HEK293 (cell line): ENCODE results near the gene ZCCHC3.
A peak's percentile ranks its signal among the peaks of the same experiment; 100 is the strongest.

Experiments used
- CTCF ChIA-PET: fragments of 350-600 bp; formaldehyde crosslinking; extraction: SDS; loops from one replicate; lab custom pipeline; 2021; ENCODE audit warnings: antibody characterized with exemption; lab: Yijun Ruan, JAX
- POLR2A ChIA-PET: fragments of 300-600 bp; formaldehyde crosslinking; extraction: SDS; loops from one replicate; lab custom pipeline; 2020; ENCODE audit warnings: antibody characterized with exemption, inconsistent platforms; lab: Yijun Ruan, JAX
- H3K27ac ChIP-seq: fragments of 200-500 bp; sonication (Bioruptor generic); 2 replicates; pipeline ENCODE4 v1.5.1; 2014; ENCODE audit warnings: low read depth, low read length, control low read depth, inconsistent platforms; ENCODE audit errors: extremely low read depth
- H3K36me3 ChIP-seq, 2 experiments: fragments of 200-500 bp in 1 of 2; sonication (Bioruptor generic) in 1 of 2; 1 replicate in 1 of 2; 2 replicates in 1 of 2; pipeline ENCODE4 v1.5.1; 2014 to 2017; ENCODE audit warnings: inconsistent platforms in 2 of 2, low read length in 2 of 2; ENCODE audit not compliant: control insufficient read depth in 2 of 2, insufficient read depth in 1 of 2
- H3K4me1 ChIP-seq: fragments of 200-500 bp; sonication (Bioruptor generic); 2 replicates; pipeline ENCODE4 v1.5.1; 2014; ENCODE audit warnings: mild to moderate bottlenecking, low read length, inconsistent platforms; ENCODE audit not compliant: control insufficient read depth, insufficient read depth
- H3K4me3 ChIP-seq: 2 replicates; pipeline ENCODE4 v1.5.1; 2011; ENCODE audit warnings: low read depth, mild to moderate bottlenecking, control low read depth, low read length, moderate library complexity
- H3K9me3 ChIP-seq: fragments of 200-500 bp; sonication (Bioruptor generic); 2 replicates; pipeline ENCODE4 v1.5.1; 2014; ENCODE audit warnings: low read depth, low read length, inconsistent platforms; ENCODE audit not compliant: control insufficient read depth, insufficient read depth
- KLF10 ChIP-seq: fragments of 450-650 bp; IDR thresholded peaks from 2 replicates; pipeline ENCODE4 v1.5.1; 2018; ENCODE audit warnings: missing biosample characterization, mild to moderate bottlenecking, missing genetic modification characterization
- KLF17 ChIP-seq: fragments of 450-650 bp; formaldehyde crosslinking; IDR thresholded peaks from 2 replicates; pipeline ENCODE4 v1.5.1; 2016; ENCODE audit warnings: missing biosample characterization, missing genetic modification characterization
- OVOL3 ChIP-seq: fragments of 450-650 bp; formaldehyde crosslinking; IDR thresholded peaks from 2 replicates; pipeline ENCODE4 v1.5.1; 2016; ENCODE audit warnings: missing biosample characterization, missing genetic modification characterization
- PBX3 ChIP-seq: sonication (generic); formaldehyde crosslinking; IDR thresholded peaks from 2 replicates; pipeline ENCODE4 v1.8.1; 2022; ENCODE audit warnings: mild to moderate bottlenecking, moderate library complexity, missing genetic modification reagents
- PRDM4 ChIP-seq: fragments of 450-650 bp; formaldehyde crosslinking; IDR thresholded peaks from 2 replicates; pipeline ENCODE4 v1.5.1; 2017; ENCODE audit warnings: missing biosample characterization, missing genetic modification characterization
- REPIN1 ChIP-seq: fragments of 450-650 bp; formaldehyde crosslinking; IDR thresholded peaks from 2 replicates; pipeline ENCODE4 v1.5.1; 2017; ENCODE audit warnings: missing biosample characterization, missing genetic modification characterization, low read depth
- SCRT2 ChIP-seq: fragments of 450-650 bp; formaldehyde crosslinking; IDR thresholded peaks from 2 replicates; pipeline ENCODE4 v1.5.1; 2016; ENCODE audit warnings: missing biosample characterization, missing genetic modification characterization
- TRIM28 ChIP-seq: IDR thresholded peaks from 2 replicates; pipeline ENCODE4 v1.6.1; 2011; ENCODE audit warnings: low read length, control low read depth, borderline replicate concordance
- YY1 ChIP-seq: fragments of 450-650 bp; formaldehyde crosslinking; IDR thresholded peaks from 2 replicates; pipeline ENCODE4 v1.5.1; 2018; ENCODE audit warnings: missing biosample characterization, missing genetic modification characterization
- ZFHX2 ChIP-seq: fragments of 450-650 bp; formaldehyde crosslinking; conservative IDR thresholded peaks from 2 replicates; pipeline ENCODE4 v1.5.1; 2016; ENCODE audit warnings: missing biosample characterization, missing genetic modification characterization
- ZFP41 ChIP-seq: fragments of 450-650 bp; formaldehyde crosslinking; IDR thresholded peaks from 2 replicates; pipeline ENCODE4 v1.5.1; 2016; ENCODE audit warnings: missing biosample characterization, missing genetic modification characterization, borderline replicate concordance
- ZNF121 ChIP-seq: fragments of 450-650 bp; formaldehyde crosslinking; IDR thresholded peaks from 2 replicates; pipeline ENCODE4 v1.5.1; 2016; ENCODE audit warnings: missing biosample characterization, missing genetic modification characterization
- ZNF169 ChIP-seq: fragments of 450-650 bp; formaldehyde crosslinking; IDR thresholded peaks from 2 replicates; pipeline ENCODE4 v1.5.1; 2016; ENCODE audit warnings: missing biosample characterization, missing genetic modification characterization
- ZNF202 ChIP-seq: fragments of 450-650 bp; formaldehyde crosslinking; IDR thresholded peaks from 2 replicates; pipeline ENCODE4 v1.5.1; 2016; ENCODE audit warnings: missing biosample characterization, missing genetic modification characterization, borderline replicate concordance
- ZNF26 ChIP-seq: fragments of 450-650 bp; formaldehyde crosslinking; IDR thresholded peaks from 2 replicates; pipeline ENCODE4 v1.5.1; 2016; ENCODE audit warnings: missing biosample characterization, missing genetic modification characterization
- ZNF302 ChIP-seq: fragments of 450-650 bp; formaldehyde crosslinking; IDR thresholded peaks from 2 replicates; pipeline ENCODE4 v1.5.1; 2016; ENCODE audit warnings: missing biosample characterization, missing genetic modification characterization, low read depth
- ZNF350 ChIP-seq: fragments of 450-650 bp; formaldehyde crosslinking; IDR thresholded peaks from 2 replicates; pipeline ENCODE4 v1.5.0; 2017; ENCODE audit warnings: missing biosample characterization, mild to moderate bottlenecking, missing genetic modification characterization
- ZNF394 ChIP-seq: fragments of 450-650 bp; formaldehyde crosslinking; IDR thresholded peaks from 2 replicates; pipeline ENCODE4 v1.5.1; 2016; ENCODE audit warnings: missing biosample characterization, missing genetic modification characterization, mild to moderate bottlenecking, moderate library complexity, borderline replicate concordance
- ZNF404 ChIP-seq: fragments of 450-650 bp; formaldehyde crosslinking; IDR thresholded peaks from 2 replicates; pipeline ENCODE4 v1.5.1; 2017; ENCODE audit warnings: missing biosample characterization, missing genetic modification characterization
- ZNF596 ChIP-seq: fragments of 450-650 bp; IDR thresholded peaks from 2 replicates; pipeline ENCODE4 v1.5.0; 2018; ENCODE audit warnings: missing biosample characterization, mild to moderate bottlenecking, missing genetic modification characterization, moderate library complexity
- ZNF707 ChIP-seq: fragments of 450-650 bp; formaldehyde crosslinking; IDR thresholded peaks from 2 replicates; pipeline ENCODE4 v1.5.1; 2016; ENCODE audit warnings: missing biosample characterization, missing genetic modification characterization
- ZNF76 ChIP-seq: fragments of 450-650 bp; formaldehyde crosslinking; IDR thresholded peaks from 2 replicates; pipeline ENCODE4; 2016; ENCODE audit warnings: low read depth, missing biosample characterization, missing genetic modification characterization, borderline replicate concordance
- TF ChIP-seq, protein P1 (sequence below): fragments of 450-650 bp; formaldehyde crosslinking; IDR thresholded peaks from 2 replicates; pipeline ENCODE4 v1.5.1; 2016; ENCODE audit warnings: missing biosample characterization, missing genetic modification characterization
- TF ChIP-seq, protein P2 (sequence below): fragments of 450-650 bp; formaldehyde crosslinking; IDR thresholded peaks from 2 replicates; pipeline ENCODE4 v1.5.1; 2016; ENCODE audit warnings: missing biosample characterization, missing genetic modification characterization
- TF ChIP-seq, protein P3 (sequence below): fragments of 450-650 bp; formaldehyde crosslinking; IDR thresholded peaks from 2 replicates; pipeline ENCODE4 v1.5.1; 2016; ENCODE audit warnings: missing biosample characterization, missing genetic modification characterization

Gene ZCCHC3

GRCh38 chr20:327186-328026, 30.0 kb downstream of the ZCCHC3 start:
- H3K36me3 ChIP-seq = peaks cover 0 to 5% of the 10 kb centered on the region in 2 experiments; a peak in 1 of 3 replicates
- peaks cover 10% of the 10 kb centered on the region for H3K4me1 ChIP-seq
- ChIA-PET CTCF (interaction anchor here (0.6 to 0.8 kb wide), 2 partner anchors 38 to 64 kb away, joined by 3 to 4 read pairs; no protein-coding TSS in a partner anchor), POLR2A (interaction anchor here (1.4 kb wide), 1 partner anchor 20 kb away, joined by 7 read pairs; the partner anchor contains the start of gene NRSN2)
- no peaks in the 10 kb centered on the region for H3K9me3 ChIP-seq
- peak overlapping the region; percentile 53; the same call in 1 of the 2 replicates for H3K27ac ChIP-seq
- peak overlapping the region; percentile 35 for H3K4me3 ChIP-seq
- peak; percentile 70; the same call in 1 of the 2 replicates for TF ChIP-seq PRDM4
- no peak for TF ChIP-seq ZNF121 (tag by site-specific recombination)
- TF ChIP-seq ZNF202 (tag by site-specific recombination) = no peak
- TF ChIP-seq ZNF350 (tag by site-specific recombination) = no peak
- no peak for TF ChIP-seq ZNF26
- no peak for TF ChIP-seq ZNF404 (tag by site-specific recombination)
- no peak for TF ChIP-seq ZNF302
- TF ChIP-seq ZNF76 (tag by site-specific recombination) = peak; percentile 65; the same call in 1 of the 2 replicates
- peak; percentile 93 for TF ChIP-seq KLF17
- no peak for TF ChIP-seq ZNF169 (tag by site-specific recombination)
- no peak for TF ChIP-seq ZNF707 (tag by site-specific recombination)
- TF ChIP-seq ZNF394 (tag by site-specific recombination) = no peak
- TF ChIP-seq YY1 (tag by site-specific recombination) = no peak
- no peak for TF ChIP-seq TRIM28
- TF ChIP-seq ZNF596 (tag by site-specific recombination) = no peak; the same call in 1 of the 2 replicates
- no peak for TF ChIP-seq ZFP41 (tag by site-specific recombination)
- TF ChIP-seq, protein P1, sequence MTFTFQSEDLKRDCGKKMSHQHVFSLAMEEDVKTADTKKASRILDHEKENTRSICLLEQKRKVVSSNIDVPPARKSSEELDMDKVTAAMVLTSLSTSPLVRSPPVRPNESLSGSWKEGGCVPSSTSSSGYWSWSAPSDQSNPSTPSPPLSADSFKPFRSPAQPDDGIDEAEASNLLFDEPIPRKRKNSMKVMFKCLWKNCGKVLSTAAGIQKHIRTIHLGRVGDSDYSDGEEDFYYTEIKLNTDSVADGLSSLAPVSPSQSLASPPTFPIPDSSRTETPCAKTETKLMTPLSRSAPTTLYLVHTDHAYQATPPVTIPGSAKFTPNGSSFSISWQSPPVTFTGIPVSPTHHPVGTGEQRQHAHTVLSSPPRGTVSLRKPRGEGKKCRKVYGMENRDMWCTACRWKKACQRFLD (tag by site-specific recombination) = no peak
- TF ChIP-seq, protein P2, sequence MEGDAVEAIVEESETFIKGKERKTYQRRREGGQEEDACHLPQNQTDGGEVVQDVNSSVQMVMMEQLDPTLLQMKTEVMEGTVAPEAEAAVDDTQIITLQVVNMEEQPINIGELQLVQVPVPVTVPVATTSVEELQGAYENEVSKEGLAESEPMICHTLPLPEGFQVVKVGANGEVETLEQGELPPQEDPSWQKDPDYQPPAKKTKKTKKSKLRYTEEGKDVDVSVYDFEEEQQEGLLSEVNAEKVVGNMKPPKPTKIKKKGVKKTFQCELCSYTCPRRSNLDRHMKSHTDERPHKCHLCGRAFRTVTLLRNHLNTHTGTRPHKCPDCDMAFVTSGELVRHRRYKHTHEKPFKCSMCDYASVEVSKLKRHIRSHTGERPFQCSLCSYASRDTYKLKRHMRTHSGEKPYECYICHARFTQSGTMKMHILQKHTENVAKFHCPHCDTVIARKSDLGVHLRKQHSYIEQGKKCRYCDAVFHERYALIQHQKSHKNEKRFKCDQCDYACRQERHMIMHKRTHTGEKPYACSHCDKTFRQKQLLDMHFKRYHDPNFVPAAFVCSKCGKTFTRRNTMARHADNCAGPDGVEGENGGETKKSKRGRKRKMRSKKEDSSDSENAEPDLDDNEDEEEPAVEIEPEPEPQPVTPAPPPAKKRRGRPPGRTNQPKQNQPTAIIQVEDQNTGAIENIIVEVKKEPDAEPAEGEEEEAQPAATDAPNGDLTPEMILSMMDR = no peak
- TF ChIP-seq, protein P3, sequence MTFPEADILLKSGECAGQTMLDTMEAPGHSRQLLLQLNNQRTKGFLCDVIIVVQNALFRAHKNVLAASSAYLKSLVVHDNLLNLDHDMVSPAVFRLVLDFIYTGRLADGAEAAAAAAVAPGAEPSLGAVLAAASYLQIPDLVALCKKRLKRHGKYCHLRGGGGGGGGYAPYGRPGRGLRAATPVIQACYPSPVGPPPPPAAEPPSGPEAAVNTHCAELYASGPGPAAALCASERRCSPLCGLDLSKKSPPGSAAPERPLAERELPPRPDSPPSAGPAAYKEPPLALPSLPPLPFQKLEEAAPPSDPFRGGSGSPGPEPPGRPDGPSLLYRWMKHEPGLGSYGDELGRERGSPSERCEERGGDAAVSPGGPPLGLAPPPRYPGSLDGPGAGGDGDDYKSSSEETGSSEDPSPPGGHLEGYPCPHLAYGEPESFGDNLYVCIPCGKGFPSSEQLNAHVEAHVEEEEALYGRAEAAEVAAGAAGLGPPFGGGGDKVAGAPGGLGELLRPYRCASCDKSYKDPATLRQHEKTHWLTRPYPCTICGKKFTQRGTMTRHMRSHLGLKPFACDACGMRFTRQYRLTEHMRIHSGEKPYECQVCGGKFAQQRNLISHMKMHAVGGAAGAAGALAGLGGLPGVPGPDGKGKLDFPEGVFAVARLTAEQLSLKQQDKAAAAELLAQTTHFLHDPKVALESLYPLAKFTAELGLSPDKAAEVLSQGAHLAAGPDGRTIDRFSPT (tag by site-specific recombination) = peak; percentile 93
- TF ChIP-seq REPIN1 = no peak
- peak; percentile 85 for TF ChIP-seq ZFHX2 (tag by site-specific recombination)
- no peak for TF ChIP-seq SCRT2
- TF ChIP-seq PBX3 (CRISPR knock-in tag) = no peak
- no peak for TF ChIP-seq OVOL3 (tag by site-specific recombination)
- peak; percentile 97 for TF ChIP-seq KLF10 (tag by site-specific recombination)
